Mucosa of gallbladder (tissue), 1 donor: Measurements from ENCODE around the gene ERVV-1. TPM values are rescaled to one million over a fixed set of nuclear protein-coding genes. Genes with fewer than 3 reads are reported as not detected.
"Not testable (repeated sequence)": the region's sequence is repeated elsewhere in the genome, so short reads cannot be mapped to it uniquely, and the experiment has no call there.

Source experiments
- DNase-seq: peaks from one replicate; pipeline ENCODE4 v3.0.0-alpha.2; 2020; ENCODE audit warnings: low spot score
- total RNA-seq: library from RNA; stranded (reverse); gene quantifications from one replicate; pipeline ENCODE4 v1.2.1, GENCODE V29; 2021
- donor health status: DM: no; HTN: no; CAD: no.

ERVV-1 gene
- total RNA-seq = not detected

DNA sequence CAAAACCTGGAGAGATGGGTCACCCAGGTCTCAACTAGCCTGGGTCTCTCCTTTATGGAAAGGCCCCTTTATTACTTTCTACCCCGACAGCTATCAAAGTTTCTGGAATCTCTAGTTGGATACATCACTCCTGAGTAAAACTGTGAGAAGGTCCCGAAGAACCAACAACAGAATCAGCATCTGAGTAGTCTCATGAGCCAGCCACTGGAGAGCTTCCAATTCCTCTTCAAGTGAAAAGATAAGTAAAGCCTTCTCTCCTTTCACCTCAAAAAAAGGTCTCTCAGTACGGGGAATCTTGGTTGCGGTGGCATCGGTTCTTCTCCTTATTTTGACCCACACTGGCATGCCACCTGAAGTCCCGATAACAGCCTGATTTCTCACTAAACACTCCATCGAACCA lies at the start of gene ERVV-1:
TSS of gene ERVV-1 (plus strand) at position 301 of the 400 bp plus-strand sequence. CDS start 170 bp downstream, outside the sequence.
- DNase-seq = no peak

- DNase-seq = no peak
These were observed 45.9 kb upstream of the ERVV-1 start for GRCh38 chr19:52967772-52968171.

- no peak for DNase-seq
These were observed 32.4 kb upstream of the ERVV-1 start for GRCh38 chr19:52981329-52981728.

DNA sequence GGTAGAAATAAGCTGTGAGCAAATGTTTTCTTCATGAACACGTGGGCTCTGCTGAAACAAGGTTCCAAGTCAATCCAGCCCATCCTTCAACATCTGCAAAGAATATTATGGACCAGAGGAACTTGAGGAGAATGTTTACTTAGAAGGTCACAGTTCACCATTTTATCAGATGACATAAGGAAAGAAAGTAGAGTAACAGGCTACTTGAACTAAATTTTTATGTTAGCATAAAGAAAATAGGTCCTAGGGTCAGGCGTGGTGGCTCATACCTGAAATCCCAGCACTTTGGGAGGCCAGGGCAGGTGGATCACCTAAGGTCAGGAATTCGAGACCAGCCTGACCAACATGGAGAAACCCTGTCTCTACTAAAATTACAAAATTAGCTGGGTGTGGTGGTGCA lies 30.6 kb upstream of the ERVV-1 start:
- not testable (repeated sequence) for DNase-seq

DNA sequence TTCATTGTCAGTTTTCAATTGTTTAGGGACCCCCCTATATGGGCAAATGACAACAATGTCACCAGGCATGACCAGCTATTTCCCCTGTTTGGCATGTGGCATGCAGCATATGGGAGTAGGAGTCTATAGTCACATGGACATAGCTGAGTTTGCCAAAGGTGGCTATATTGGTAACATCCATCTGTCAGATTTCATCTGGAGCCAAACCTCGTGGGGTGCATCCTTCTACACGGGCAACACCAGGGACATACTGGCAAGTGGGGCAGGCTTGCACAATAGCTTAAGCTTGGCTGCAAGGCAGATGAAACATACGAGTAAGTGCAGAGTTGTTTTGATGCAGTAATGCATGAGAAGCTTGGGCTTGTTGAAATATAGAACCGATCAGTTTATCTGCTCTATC lies 26.5 kb upstream of the ERVV-1 start:
- no peak for DNase-seq

DNA sequence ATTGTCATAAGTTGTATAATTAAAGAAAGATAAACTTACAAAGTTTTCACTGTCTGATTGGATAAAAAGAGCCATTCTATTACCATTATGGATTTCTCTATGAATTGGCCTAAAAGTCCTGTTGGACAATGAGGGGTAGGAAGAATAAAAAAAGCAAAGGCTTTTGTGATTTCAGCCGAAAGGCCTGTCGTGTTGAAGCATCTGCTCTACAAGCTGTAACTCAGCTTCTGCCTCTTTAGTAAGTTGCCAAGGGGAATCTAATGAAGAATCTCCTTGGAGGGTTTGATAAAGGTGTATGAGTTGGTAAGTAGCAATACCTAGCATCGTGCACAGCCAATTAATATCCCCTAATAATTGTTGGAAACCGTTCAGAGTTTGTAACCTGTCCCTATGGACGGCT lies 25.2 kb upstream of the ERVV-1 start:
- no peak for DNase-seq

- no peak for DNase-seq
These were observed 22.8 kb upstream of the ERVV-1 start for GRCh38 chr19:52990759-52991418.

- no peak for DNase-seq
These were observed 22.2 kb upstream of the ERVV-1 start for GRCh38 chr19:52991484-52991883.

DNA sequence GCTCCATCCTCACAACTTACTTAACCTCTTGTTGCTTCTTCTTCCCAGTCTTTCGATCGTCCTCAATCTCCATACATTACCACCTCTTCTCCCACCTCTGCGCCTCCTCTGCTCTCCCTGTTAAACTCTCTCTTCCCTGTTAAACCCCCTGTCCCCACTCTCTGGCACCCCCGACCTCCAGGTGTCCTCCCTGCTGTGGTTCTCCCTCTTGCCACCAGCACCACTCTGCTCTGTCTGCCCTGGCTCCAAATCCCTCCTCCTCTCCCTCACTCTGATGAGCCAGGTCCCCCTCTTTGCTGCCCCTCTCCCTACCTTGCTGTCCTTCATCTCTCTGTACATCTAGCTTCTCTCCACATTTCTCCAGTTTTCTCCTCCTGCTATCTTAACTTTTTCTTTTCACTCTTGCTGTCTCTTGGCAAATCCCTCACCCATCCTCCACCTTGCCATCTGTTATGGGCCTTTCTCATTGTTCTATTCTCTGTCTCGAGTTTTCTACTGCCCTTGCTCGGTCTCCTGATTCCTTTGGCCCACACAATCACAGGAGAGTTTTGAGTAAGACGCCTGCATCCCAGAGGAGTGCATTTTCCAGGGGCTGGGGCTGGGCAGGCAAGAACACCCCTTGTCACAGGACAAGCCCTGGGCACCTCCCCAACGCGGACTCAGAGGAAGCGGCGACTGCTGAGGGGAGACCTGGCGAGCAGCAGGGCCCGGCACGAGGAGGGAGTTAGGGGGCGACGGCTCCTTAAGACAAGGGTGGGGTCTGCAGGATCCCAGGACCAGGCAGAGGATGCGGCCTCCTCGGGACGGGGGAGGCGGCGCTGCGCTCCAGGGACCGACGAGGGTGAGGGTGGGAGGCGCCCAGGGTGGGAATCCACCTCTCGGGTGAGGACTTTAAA lies 21.4 kb upstream of the ERVV-1 start:
- DNase-seq = no peak

GRCh38 chr19:52993342-52994178 lies 20.2 kb upstream of the ERVV-1 start:
- DNase-seq = peak; percentile 73

DNA sequence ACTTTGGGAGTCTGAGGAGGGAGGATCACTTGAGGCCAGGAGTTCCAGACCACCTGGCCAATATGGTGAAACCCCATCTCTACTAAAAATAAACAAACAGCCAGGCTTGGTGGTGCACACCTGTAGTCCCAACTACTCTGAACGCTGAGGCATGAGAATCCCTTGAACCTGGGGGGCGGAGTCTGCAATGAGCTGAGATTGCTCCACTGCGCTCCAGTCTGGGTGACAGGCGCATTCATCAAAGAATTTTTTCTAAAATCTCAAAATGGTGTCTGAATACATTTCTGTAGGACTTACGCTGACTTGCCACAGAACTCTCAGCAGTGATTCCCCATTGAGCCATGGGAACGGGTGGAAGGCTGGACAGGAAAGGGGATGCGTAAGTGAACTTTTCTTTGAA lies 18.0 kb upstream of the ERVV-1 start:
- no peak for DNase-seq

DNA sequence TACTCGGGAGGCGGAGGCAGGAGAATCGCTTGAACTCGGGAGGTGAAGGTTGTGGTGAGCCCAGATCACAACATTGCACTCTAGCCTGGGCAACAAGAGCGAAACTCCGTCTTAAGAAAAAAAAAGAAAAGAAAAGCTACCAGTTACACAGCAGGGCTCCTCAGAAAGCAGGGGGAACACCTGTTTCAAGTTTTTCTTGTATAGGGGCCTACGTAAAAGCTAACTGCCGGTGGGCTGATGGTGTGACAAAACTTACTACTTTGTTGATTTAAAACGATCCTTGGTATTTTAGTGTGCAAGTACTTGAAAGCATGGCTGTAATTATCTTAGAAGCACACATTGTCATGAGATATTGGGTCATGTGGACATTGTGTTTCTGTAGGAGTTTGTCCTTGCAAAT lies 15.7 kb upstream of the ERVV-1 start:
- no peak for DNase-seq

- no peak for DNase-seq
These were observed 11.2 kb upstream of the ERVV-1 start for GRCh38 chr19:53002479-53002878.

DNA sequence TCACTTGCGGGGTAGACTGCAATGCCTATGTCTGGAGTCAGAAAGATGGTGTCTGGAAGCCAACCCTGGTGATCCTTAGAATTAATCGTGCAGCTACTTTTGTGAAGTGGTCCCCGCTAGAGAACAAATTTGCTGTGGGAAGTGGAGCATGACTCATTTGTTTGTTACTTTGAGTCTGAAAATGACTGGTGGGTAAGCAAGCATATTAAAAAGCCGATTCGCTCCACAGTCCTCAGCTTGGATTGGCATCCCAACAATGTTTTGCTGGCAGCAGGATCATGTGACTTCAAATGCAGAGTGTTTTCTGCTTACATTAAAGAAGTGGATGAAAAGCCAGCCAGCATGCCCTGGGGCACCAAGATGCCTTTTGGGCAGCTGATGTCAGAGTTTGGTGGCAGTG lies 9.5 kb upstream of the ERVV-1 start:
- DNase-seq = no peak

GRCh38 chr19:53007200-53007599 lies 6.5 kb upstream of the ERVV-1 start:
- DNase-seq = no peak

DNA sequence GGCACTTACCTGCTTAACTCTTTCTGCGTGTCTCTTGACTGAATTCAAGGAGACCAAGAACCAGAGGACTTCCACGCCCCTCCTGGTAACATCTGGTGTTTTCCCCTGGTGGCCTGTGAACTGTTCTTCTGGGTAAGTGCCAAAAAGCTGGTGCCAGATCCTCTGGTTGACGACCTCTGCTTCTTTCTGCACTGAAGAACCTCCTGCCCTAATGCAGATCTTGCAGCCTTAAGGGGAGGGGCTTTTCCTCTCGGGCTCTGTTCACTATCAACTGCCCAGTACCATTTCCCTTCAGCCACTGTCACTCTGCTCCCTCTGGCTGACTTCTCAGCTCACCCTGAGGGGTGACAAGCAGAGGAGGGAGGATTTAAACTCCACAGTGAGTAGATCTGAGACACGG lies 6.1 kb upstream of the ERVV-1 start:
- no peak for DNase-seq

DNA sequence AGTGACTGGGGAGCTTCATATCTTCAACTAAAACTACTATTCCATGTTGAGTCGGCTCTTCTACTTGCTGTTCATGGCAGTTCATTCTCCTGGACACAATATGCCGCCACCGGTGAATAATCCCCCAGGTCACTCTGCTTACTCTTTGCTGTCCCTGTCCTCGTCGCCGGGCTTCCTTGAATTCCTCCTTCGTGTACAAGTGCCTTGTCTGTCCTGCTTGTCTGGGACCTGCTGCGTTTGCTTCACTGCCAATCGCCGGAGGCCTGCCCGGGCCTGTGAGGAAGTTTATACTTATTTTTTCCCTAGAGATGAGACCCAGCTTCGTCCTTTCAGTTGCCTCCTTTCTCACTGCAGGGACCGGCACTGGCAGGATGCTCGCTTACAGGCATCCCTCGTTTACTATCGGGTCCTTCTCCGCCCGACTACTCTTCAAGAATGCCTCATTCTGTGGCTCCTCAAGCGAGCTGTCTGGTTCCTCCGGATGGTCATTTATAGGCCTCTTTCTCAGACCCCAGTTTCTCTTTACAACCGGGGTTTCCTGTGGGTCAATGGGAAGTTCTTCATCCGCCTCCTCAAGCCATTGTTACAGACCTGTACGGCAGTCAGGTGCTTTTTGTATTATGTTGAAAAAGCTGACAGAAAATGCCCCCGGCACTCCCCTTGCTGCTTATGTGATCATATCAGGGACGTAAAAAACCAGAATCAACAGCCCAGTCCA lies 5.5 kb upstream of the ERVV-1 start:
- no peak for DNase-seq

GRCh38 chr19:53010494-53010893 lies 3.2 kb upstream of the ERVV-1 start:
- DNase-seq = no peak

GRCh38 chr19:53012006-53012405 lies 1.7 kb upstream of the ERVV-1 start:
- no peak for DNase-seq

DNA sequence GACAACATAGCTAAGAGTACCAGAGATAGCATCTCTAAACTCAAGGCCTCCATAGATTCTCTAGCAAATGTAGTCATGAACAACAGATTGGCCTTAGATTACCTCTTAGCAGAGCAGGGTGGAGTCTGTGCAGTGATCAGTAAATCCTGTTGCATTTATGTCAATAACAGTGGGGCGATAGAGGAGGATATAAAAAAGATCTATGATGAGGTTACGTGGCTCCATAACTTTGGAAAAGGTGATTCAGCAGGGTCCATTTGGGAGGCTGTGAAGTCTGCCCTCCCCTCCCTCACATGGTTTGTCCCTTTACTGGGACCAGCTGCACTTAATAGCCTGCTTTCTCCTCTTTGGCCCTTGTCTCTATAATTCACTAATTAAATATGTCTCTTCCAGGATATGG lies 1.4 kb downstream of the ERVV-1 start:
- no peak for DNase-seq

- no peak for DNase-seq
These were observed 2.0 kb downstream of the ERVV-1 start for GRCh38 chr19:53015730-53016129.

- no peak for DNase-seq
These were observed 6.0 kb downstream of the ERVV-1 start for GRCh38 chr19:53019684-53020083.
